ENCODE measurements around the gene CNN2. TPM values are rescaled to one million over a fixed set of nuclear protein-coding genes. Genes with fewer than 3 reads are reported as not detected.

Gene CNN2
- total and polyA plus RNA-seq, 9 of the 15 experiments (the other 6 are each of a cell fraction or from before 2014, with no cell fraction given): 12.1 to 174 (median 52.7) TPM

GRCh38 chr19:1039646-1040475 is 13.5 kb downstream of the CNN2 start, which contains the start of gene ABCA7 (continued):
- TF ChIP-seq ZBTB17 (CRISPR knock-in tag; IDR thresholded peaks at IDR 0.05) (peak; percentile 31; the same call in 1 of the 2 replicates), CXXC5 (CRISPR knock-in tag; IDR thresholded peaks at IDR 0.05) (peak; percentile 97), ZEB2 (IDR thresholded peaks at IDR 0.05) (peak; percentile 62; the same call in 1 of the 2 replicates), CCNT2 (IDR thresholded peaks at IDR 0.05; ENCODE audit: borderline replicate concordance, extremely low read depth, insufficient read length, low read depth, low read length) (peak; percentile 84), NFIC (IDR thresholded peaks at IDR 0.05) (peak; percentile 34), ZBED1 (IDR thresholded peaks at IDR 0.05) (0 out of 2 replicates have a peak, but pooled peaks have one; percentile 8), NFYB (IDR thresholded peaks at IDR 0.05; ENCODE audit: extremely low read depth, insufficient read length) (peak; percentile 90), FIP1L1 (IDR thresholded peaks at IDR 0.05; ENCODE audit: low read depth, low read length, poor library complexity, severe bottlenecking) (peak; percentile 98), ATF1 (CRISPR knock-in tag; IDR thresholded peaks at IDR 0.05) (peak; percentile 40), ATF1 (tag; IDR thresholded peaks at IDR 0.05) (peak; percentile 69), XRCC5 (IDR thresholded peaks at IDR 0.05; ENCODE audit: low read depth, low read length) (peak; percentile 58), SIRT6 (IDR thresholded peaks at IDR 0.05; ENCODE audit: low read depth, low read length) (peak; percentile 30), THAP12 (CRISPR knock-in tag; IDR thresholded peaks at IDR 0.05) (peak; percentile 6; the same call in 1 of the 2 replicates), RBBP5 (IDR thresholded peaks at IDR 0.05; ENCODE audit: borderline replicate concordance, insufficient read depth, low read length, poor library complexity, severe bottlenecking) (peak; percentile 29), HDAC1 (IDR thresholded peaks at IDR 0.05) (peak in 1 of 2 experiments; percentile 59; a peak in 1 of 4 replicates), POLR2G (IDR thresholded peaks at IDR 0.05; ENCODE audit: low read depth, low read length) (peak; percentile 87)
- TF ChIP-seq, protein P1, sequence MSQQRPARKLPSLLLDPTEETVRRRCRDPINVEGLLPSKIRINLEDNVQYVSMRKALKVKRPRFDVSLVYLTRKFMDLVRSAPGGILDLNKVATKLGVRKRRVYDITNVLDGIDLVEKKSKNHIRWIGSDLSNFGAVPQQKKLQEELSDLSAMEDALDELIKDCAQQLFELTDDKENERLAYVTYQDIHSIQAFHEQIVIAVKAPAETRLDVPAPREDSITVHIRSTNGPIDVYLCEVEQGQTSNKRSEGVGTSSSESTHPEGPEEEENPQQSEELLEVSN (IDR thresholded peaks at IDR 0.05; ENCODE audit: borderline replicate concordance in 1 of 2, extremely low read depth in 1 of 2, insufficient read depth in 1 of 2, insufficient read length in 1 of 2, low read depth in 1 of 2, low read length in 1 of 2, poor library complexity in 1 of 2, severe bottlenecking in 1 of 2): peak; percentile 74 to 89
- TF ChIP-seq, protein P2, sequence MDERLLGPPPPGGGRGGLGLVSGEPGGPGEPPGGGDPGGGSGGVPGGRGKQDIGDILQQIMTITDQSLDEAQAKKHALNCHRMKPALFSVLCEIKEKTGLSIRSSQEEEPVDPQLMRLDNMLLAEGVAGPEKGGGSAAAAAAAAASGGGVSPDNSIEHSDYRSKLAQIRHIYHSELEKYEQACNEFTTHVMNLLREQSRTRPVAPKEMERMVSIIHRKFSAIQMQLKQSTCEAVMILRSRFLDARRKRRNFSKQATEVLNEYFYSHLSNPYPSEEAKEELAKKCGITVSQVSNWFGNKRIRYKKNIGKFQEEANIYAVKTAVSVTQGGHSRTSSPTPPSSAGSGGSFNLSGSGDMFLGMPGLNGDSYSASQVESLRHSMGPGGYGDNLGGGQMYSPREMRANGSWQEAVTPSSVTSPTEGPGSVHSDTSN (CRISPR knock-in tag; IDR thresholded peaks at IDR 0.05; ENCODE audit: low read depth): peak; percentile 100
- TF ChIP-seq, protein P2 (tag; conservative IDR thresholded peaks at IDR 0.05; ENCODE audit: low read depth): peak; percentile 98
- TF ChIP-seq, protein P3, sequence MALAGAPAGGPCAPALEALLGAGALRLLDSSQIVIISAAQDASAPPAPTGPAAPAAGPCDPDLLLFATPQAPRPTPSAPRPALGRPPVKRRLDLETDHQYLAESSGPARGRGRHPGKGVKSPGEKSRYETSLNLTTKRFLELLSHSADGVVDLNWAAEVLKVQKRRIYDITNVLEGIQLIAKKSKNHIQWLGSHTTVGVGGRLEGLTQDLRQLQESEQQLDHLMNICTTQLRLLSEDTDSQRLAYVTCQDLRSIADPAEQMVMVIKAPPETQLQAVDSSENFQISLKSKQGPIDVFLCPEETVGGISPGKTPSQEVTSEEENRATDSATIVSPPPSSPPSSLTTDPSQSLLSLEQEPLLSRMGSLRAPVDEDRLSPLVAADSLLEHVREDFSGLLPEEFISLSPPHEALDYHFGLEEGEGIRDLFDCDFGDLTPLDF (CRISPR knock-in tag; IDR thresholded peaks at IDR 0.05): no peak
